Measurements from ENCODE around the gene SLC25A30. TPM values are rescaled to one million over a fixed set of nuclear protein-coding genes. Genes with fewer than 3 reads are reported as not detected.

Gene SLC25A30
- total and polyA plus RNA-seq, 4 donors = 5.4 to 59.2 (median 17.8) TPM

DNA sequence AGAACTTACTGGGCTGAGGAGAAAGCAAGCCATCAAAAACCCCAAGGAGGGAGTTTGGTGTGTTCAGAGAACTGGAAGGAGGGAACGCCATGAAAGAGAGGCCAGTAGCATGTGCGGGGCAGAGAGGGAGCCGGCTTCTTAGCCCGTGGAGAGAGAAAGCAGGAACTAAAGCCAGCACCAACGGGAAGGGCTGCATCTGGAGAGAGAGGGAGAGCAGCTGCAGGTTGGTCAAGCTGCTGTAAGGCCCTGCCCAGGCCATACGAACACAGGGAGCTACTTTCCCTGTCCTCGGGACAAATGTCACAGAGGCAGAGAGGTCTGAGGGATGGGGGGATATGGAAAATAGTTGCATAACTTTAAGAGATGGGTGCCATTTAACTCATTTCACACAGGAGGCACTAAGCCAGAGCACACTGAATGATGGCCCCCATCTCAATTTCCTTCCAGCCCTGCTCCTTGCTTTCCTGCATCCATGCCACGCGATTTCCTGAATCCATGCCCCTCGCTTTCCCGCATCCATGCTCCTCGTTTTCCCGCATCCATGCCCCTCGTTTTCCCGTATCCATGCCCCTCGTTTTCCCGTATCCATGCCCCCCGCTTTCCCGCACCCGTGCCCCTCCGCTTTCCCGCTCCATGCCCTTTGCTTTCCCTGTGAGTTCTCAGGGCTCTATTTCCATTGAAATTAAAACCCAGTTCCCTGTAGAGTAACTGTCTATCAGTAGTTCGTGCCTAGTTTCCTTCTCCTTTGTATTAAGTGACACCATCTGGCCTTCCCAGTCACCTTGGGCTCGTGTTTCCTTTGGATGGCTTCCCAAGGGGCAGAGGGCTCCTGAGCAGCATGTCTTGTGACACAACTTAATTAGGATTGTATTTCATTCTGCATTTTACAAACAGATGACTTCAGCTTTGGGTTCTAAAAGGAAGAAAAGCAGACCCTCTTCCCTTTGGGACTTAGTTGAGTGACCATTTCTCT lies 45.7 kb downstream of the SLC25A30 start:
- H3K9me3 ChIP-seq (ENCODE audit: control insufficient read depth in 4 of 4, low read length in 3 of 4) = no peaks in the 10 kb centered on the region
- H3K27me3 ChIP-seq (ENCODE audit: control insufficient read depth in 4 of 4, insufficient read depth in 4 of 4, low read length in 3 of 4) = no peaks in the 10 kb centered on the region
- H3K27ac ChIP-seq (ENCODE audit: low read depth in 1 of 2, low read length in 2 of 2) = no peak overlapping the region
- TF ChIP-seq, protein P1, sequence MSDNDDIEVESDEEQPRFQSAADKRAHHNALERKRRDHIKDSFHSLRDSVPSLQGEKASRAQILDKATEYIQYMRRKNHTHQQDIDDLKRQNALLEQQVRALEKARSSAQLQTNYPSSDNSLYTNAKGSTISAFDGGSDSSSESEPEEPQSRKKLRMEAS (IDR thresholded peaks at IDR 0.05) = no peak
- TF ChIP-seq, protein P2, sequence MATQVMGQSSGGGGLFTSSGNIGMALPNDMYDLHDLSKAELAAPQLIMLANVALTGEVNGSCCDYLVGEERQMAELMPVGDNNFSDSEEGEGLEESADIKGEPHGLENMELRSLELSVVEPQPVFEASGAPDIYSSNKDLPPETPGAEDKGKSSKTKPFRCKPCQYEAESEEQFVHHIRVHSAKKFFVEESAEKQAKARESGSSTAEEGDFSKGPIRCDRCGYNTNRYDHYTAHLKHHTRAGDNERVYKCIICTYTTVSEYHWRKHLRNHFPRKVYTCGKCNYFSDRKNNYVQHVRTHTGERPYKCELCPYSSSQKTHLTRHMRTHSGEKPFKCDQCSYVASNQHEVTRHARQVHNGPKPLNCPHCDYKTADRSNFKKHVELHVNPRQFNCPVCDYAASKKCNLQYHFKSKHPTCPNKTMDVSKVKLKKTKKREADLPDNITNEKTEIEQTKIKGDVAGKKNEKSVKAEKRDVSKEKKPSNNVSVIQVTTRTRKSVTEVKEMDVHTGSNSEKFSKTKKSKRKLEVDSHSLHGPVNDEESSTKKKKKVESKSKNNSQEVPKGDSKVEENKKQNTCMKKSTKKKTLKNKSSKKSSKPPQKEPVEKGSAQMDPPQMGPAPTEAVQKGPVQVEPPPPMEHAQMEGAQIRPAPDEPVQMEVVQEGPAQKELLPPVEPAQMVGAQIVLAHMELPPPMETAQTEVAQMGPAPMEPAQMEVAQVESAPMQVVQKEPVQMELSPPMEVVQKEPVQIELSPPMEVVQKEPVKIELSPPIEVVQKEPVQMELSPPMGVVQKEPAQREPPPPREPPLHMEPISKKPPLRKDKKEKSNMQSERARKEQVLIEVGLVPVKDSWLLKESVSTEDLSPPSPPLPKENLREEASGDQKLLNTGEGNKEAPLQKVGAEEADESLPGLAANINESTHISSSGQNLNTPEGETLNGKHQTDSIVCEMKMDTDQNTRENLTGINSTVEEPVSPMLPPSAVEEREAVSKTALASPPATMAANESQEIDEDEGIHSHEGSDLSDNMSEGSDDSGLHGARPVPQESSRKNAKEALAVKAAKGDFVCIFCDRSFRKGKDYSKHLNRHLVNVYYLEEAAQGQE (IDR thresholded peaks at IDR 0.05) = no peak
- TF ChIP-seq RXRA (IDR thresholded peaks at IDR 0.05) (no peak), FOXA2 (IDR thresholded peaks at IDR 0.05) (no peak), GABPA (IDR thresholded peaks at IDR 0.05 in 1 of 2, conservative IDR thresholded peaks at IDR 0.05 in 1 of 2) (no peak), HNF4G (IDR thresholded peaks at IDR 0.05) (no peak), EGR1 (IDR thresholded peaks at IDR 0.05; ENCODE audit: low read depth in 2 of 2) (no peak), JUND (IDR thresholded peaks at IDR 0.05) (no peak), HNF4A (conservative IDR thresholded peaks at IDR 0.05) (no peak), YY1 (IDR thresholded peaks at IDR 0.05) (no peak), SP1 (IDR thresholded peaks at IDR 0.05) (no peak), FOXA1 (IDR thresholded peaks at IDR 0.05) (no peak), NR2F2 (IDR thresholded peaks at IDR 0.05) (no peak)
- TF ChIP-seq, protein P3, sequence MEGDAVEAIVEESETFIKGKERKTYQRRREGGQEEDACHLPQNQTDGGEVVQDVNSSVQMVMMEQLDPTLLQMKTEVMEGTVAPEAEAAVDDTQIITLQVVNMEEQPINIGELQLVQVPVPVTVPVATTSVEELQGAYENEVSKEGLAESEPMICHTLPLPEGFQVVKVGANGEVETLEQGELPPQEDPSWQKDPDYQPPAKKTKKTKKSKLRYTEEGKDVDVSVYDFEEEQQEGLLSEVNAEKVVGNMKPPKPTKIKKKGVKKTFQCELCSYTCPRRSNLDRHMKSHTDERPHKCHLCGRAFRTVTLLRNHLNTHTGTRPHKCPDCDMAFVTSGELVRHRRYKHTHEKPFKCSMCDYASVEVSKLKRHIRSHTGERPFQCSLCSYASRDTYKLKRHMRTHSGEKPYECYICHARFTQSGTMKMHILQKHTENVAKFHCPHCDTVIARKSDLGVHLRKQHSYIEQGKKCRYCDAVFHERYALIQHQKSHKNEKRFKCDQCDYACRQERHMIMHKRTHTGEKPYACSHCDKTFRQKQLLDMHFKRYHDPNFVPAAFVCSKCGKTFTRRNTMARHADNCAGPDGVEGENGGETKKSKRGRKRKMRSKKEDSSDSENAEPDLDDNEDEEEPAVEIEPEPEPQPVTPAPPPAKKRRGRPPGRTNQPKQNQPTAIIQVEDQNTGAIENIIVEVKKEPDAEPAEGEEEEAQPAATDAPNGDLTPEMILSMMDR (IDR thresholded peaks at IDR 0.05; ENCODE audit: low read depth, low read length, missing input control) = no peak
- TF ChIP-seq, protein P4, sequence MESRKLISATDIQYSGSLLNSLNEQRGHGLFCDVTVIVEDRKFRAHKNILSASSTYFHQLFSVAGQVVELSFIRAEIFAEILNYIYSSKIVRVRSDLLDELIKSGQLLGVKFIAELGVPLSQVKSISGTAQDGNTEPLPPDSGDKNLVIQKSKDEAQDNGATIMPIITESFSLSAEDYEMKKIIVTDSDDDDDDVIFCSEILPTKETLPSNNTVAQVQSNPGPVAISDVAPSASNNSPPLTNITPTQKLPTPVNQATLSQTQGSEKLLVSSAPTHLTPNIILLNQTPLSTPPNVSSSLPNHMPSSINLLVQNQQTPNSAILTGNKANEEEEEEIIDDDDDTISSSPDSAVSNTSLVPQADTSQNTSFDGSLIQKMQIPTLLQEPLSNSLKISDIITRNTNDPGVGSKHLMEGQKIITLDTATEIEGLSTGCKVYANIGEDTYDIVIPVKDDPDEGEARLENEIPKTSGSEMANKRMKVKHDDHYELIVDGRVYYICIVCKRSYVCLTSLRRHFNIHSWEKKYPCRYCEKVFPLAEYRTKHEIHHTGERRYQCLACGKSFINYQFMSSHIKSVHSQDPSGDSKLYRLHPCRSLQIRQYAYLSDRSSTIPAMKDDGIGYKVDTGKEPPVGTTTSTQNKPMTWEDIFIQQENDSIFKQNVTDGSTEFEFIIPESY (IDR thresholded peaks at IDR 0.05) = no peak
- TF ChIP-seq, protein P5, sequence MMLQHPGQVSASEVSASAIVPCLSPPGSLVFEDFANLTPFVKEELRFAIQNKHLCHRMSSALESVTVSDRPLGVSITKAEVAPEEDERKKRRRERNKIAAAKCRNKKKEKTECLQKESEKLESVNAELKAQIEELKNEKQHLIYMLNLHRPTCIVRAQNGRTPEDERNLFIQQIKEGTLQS (IDR thresholded peaks at IDR 0.05) = no peak
- H3K4me3 ChIP-seq (ENCODE audit: low read depth in 1 of 3, low read length in 3 of 3) = no peak overlapping the region
- WGBS = 87% methylated on average over 24 of the region's 24 CpGs
- no peaks in the 10 kb centered on the region for H3K36me3 ChIP-seq (ENCODE audit: control insufficient read depth in 4 of 4, insufficient read depth in 3 of 4, low read depth in 1 of 4, low read length in 3 of 4)
- no peak overlapping the region for H3K9ac ChIP-seq (ENCODE audit: low read depth in 1 of 2, low read length in 2 of 2)
- no peak for DNase-seq (ENCODE audit: low spot score)
- peaks cover 0 to 7% (median 3%) of the 10 kb centered on the region in 4 donors for H3K4me1 ChIP-seq (ENCODE audit: control insufficient read depth in 4 of 4, insufficient read depth in 4 of 4, low read length in 3 of 4)
